Glutamatergic neuron (in vitro differentiated cells): Measurements from ENCODE around the gene NPSR1. TPM values are rescaled to one million over a fixed set of nuclear protein-coding genes. Genes with fewer than 3 reads are reported as not detected.
"Not testable (repeated sequence)": the region's sequence is repeated elsewhere in the genome, so short reads cannot be mapped to it uniquely, and the experiment has no call there.

Experiments used
- DNase-seq: peaks from one replicate; pipeline ENCODE4 v3.0.0; 2022
- H3K27ac Mint-ChIP-seq: one replicate; pipeline ENCODE4 v1.8.0; 2020; ENCODE audit warnings: mild to moderate bottlenecking, mixed read lengths, inconsistent platforms; ENCODE audit not compliant: unreplicated experiment
- H3K27me3 Mint-ChIP-seq: one replicate; pipeline ENCODE4 v1.8.0; 2020; ENCODE audit warnings: mild to moderate bottlenecking, moderate library complexity, mixed read lengths, inconsistent platforms; ENCODE audit not compliant: unreplicated experiment
- H3K36me3 Mint-ChIP-seq: one replicate; pipeline ENCODE4 v1.8.0; 2020; ENCODE audit warnings: mild to moderate bottlenecking, mixed read lengths, inconsistent platforms; ENCODE audit not compliant: unreplicated experiment
- H3K4me1 Mint-ChIP-seq: one replicate; pipeline ENCODE4 v1.8.0; 2020; ENCODE audit warnings: mild to moderate bottlenecking, low read depth, mixed read lengths, inconsistent platforms; ENCODE audit not compliant: unreplicated experiment
- H3K4me3 Mint-ChIP-seq: one replicate; pipeline ENCODE4 v1.8.0; 2020; ENCODE audit warnings: mild to moderate bottlenecking, mixed read lengths, inconsistent platforms; ENCODE audit not compliant: unreplicated experiment
- H3K9me3 Mint-ChIP-seq: one replicate; pipeline ENCODE4 v1.8.0; 2020; ENCODE audit warnings: mild to moderate bottlenecking, moderate library complexity, mixed read lengths, inconsistent platforms; ENCODE audit not compliant: unreplicated experiment
- total RNA-seq: library from RNA; stranded (reverse); fragmentation: NEBNext Ultra II Directional; extraction: Animal tissue kit (Norgen Biotek cat#: 25700); gene quantifications from one replicate; pipeline ENCODE4 v1.2.1, GENCODE V29; 2021; ENCODE audit not compliant: unreplicated experiment
- TF ChIP-seq, protein P1 (sequence below): fragments of 200-600 bp; sonication (generic); IDR thresholded peaks from one replicate; pipeline ENCODE4 v1.5.0; 2021; ENCODE audit not compliant: partially characterized antibody, unreplicated experiment

Gene NPSR1
- total RNA-seq, 1 donor from 2014 or later = not detected

DNA sequence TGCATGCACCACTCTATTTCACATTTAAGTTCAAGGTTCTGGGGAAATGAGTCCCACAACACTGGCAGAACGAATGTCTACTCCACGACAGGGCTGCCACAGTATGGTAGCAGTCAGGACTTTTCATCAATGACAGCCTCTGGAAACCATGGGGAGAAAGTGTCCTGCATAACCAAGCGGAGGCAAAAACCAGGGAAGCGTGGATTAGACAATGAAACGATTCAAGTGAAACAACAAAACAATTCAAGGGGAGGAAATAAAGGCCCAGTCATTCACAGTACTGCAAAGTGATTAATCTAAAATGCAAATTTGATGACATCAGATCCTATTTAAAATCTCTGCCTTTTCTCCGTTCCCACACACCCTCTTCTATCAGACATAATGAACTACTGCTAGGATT is 211.0 kb downstream of the NPSR1 start:
- TF ChIP-seq, protein P1, sequence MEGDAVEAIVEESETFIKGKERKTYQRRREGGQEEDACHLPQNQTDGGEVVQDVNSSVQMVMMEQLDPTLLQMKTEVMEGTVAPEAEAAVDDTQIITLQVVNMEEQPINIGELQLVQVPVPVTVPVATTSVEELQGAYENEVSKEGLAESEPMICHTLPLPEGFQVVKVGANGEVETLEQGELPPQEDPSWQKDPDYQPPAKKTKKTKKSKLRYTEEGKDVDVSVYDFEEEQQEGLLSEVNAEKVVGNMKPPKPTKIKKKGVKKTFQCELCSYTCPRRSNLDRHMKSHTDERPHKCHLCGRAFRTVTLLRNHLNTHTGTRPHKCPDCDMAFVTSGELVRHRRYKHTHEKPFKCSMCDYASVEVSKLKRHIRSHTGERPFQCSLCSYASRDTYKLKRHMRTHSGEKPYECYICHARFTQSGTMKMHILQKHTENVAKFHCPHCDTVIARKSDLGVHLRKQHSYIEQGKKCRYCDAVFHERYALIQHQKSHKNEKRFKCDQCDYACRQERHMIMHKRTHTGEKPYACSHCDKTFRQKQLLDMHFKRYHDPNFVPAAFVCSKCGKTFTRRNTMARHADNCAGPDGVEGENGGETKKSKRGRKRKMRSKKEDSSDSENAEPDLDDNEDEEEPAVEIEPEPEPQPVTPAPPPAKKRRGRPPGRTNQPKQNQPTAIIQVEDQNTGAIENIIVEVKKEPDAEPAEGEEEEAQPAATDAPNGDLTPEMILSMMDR = no peak
- Mint-ChIP-seq H3K27me3 (peaks cover 4% of the 10 kb centered on the region), H3K4me1 (no peaks in the 10 kb centered on the region), H3K9me3 (peaks cover 2% of the 10 kb centered on the region), H3K4me3 (no peak overlapping the region), H3K27ac (no peak overlapping the region), H3K36me3 (no peaks in the 10 kb centered on the region)
- DNase-seq = no peak

DNA sequence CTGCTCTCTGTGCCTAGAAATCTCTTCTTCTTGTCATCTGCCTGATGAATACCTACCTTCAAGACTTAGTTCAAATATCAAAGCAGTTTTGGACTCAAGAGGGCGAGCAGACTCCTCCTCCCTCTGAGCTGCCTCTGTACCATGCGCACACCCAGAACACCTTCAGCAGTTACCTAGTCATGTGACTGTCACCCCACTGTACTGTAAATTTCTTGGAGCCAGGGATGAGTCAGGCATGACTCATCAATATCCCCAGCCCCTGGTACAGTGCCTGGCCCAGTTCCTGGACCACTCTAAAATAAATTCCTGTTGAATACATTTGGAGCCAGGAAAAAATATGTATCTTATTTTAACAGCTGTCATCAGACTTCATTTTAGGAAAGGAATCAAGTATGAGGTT is 212.0 kb downstream of the NPSR1 start:
- H3K36me3 Mint-ChIP-seq, H3K27ac Mint-ChIP-seq, H3K4me1 Mint-ChIP-seq, H3K4me3 Mint-ChIP-seq, H3K27me3 Mint-ChIP-seq, DNase-seq, H3K9me3 Mint-ChIP-seq: not testable (repeated sequence)

DNA sequence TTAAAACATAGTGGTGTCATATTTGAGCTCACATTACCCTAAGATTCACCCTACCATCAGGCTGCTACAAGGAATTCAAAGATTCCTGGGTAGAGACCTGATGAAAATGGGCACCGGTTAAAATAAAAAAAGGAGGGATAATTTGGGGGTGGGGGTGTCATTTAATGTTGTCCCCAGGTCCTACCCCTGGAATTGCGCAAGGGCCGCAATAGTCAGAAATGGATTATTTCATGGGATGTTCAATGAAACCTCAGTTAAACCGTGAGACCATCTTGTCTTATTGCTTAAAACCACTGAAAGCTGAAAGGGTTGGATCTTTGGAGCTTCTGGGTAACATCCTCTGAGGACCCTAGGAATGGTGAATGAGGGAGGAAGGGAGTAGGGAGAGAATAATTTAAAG is 216.3 kb downstream of the NPSR1 start:
- not testable (repeated sequence) for H3K27ac Mint-ChIP-seq, DNase-seq, H3K36me3 Mint-ChIP-seq, H3K27me3 Mint-ChIP-seq, H3K4me3 Mint-ChIP-seq, H3K9me3 Mint-ChIP-seq, H3K4me1 Mint-ChIP-seq

DNA sequence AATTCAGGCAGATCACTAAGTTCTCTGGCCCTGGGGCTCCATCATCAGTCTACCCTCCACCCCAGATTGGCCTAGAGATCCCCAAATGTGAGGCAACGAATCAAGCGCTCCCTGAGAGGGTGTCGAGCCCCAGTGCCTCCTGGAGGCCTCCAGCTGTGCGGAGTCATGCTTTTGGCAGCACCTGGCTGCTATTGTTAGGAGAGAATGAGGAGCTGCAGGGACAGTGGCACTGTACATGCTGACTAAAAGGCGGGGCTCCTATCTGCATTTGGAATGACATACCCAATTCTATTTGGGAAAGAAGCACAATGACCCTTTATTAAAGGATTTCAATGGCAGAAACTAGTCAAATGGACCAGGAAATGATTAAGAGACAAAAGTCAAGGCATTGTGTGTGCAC is 217.5 kb downstream of the NPSR1 start:
- Mint-ChIP-seq H3K27ac (no peak overlapping the region), H3K4me1 (no peaks in the 10 kb centered on the region), H3K4me3 (no peak overlapping the region), H3K36me3 (no peaks in the 10 kb centered on the region), H3K27me3 (peaks cover 2% of the 10 kb centered on the region), H3K9me3 (peaks cover 2% of the 10 kb centered on the region)
- TF ChIP-seq, protein P1 = no peak
- DNase-seq = no peak

DNA sequence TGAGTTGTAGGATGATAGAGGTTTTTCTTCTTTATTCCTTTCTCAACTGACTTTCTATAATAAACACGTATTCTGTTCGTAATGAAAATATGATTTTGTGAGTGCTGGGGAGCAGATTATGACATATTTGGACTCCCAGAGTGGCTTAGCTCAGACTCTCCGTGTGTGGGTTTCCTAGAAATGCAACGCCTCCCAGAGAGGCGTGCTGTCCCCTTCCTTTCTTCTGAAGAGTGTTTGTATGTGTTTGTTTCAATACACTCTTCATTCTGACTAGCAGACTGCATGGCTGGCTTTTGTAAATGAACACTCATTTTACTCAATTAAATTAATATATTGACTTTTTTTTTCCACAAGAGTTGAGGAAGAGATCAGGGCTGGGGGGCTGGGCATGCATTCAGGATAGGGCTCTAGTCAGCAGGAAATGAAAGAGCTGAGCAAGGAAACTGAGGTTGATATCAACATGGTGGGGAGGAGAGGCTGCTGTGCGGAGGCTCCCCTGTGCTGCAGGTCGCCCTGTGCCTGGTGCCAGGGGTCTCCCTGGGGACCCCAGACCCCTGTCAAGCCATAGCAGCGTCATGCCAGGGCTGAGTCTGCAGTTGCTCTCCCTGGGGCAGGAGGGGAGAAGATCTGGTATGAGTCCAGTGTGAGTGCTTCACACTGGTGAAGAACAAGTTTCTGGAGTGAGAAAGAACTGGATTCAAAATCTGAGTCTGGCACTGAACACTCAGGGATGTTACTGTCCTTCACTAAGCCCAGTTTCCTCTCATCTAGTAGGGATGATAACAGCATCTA is 221.1 kb downstream of the NPSR1 start:
- DNase-seq, H3K4me1 Mint-ChIP-seq, H3K27me3 Mint-ChIP-seq: not testable (repeated sequence)

DNA sequence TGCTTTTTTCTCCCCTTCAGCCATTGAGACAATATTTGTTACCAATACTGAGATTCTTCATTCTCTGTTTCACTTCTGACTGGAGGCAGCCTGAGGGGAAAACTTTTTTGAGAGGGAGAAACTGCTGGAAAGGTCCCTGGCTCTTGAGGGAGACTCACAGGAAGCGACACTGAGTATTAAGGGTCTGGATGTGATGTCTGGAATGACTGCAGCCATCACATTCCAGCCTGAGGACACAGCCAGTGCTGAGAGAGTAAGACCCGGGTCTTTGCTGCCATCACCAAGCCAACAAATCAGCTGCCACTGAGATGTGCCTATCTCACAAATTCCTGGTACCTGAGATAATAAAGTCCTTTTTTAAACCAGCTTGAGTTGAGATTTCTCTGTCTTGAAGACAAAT is 221.9 kb downstream of the NPSR1 start:
- Mint-ChIP-seq H3K9me3 (no peaks in the 10 kb centered on the region), H3K4me1 (no peaks in the 10 kb centered on the region), H3K27me3 (no peaks in the 10 kb centered on the region), H3K36me3 (peaks cover 14% of the 10 kb centered on the region), H3K4me3 (no peak overlapping the region), H3K27ac (no peak overlapping the region)
- TF ChIP-seq, protein P1 = no peak
- no peak for DNase-seq

More for the DNA sequence above, 221.1 kb downstream of the NPSR1 start:
- not testable (repeated sequence) for H3K9me3 Mint-ChIP-seq, H3K27ac Mint-ChIP-seq, H3K4me3 Mint-ChIP-seq
- H3K36me3 Mint-ChIP-seq = peaks cover 14% of the 10 kb centered on the region

DNA sequence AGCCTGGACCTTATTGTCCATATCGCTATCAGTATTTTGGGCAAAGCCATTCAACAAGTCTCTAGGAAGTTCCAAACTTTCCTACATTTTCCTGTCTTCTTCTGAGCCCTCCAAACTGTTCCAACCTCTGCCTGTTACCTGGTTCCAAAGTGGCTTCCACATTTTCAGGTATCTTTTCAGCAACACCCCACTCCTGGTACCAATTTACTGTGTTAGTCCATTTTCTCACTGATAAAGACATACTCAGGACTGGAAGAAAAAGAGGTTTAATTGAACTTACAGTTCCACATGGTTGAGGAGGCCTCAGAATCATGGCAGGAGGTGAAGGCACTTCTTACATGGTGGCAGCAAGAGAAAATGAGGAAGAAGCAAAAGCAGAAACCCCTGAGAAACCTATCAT is 225.8 kb downstream of the NPSR1 start:
- not testable (repeated sequence) for DNase-seq, H3K27me3 Mint-ChIP-seq, H3K9me3 Mint-ChIP-seq, H3K4me1 Mint-ChIP-seq, H3K4me3 Mint-ChIP-seq, H3K27ac Mint-ChIP-seq
- H3K36me3 Mint-ChIP-seq = peaks cover 14% of the 10 kb centered on the region
